Measurements from ENCODE around the gene GEMIN5.
"Not testable (repeated sequence)": the region's sequence is repeated elsewhere in the genome, so short reads cannot be mapped to it uniquely, and the experiment has no call there.

The GEMIN5 gene, protein sequence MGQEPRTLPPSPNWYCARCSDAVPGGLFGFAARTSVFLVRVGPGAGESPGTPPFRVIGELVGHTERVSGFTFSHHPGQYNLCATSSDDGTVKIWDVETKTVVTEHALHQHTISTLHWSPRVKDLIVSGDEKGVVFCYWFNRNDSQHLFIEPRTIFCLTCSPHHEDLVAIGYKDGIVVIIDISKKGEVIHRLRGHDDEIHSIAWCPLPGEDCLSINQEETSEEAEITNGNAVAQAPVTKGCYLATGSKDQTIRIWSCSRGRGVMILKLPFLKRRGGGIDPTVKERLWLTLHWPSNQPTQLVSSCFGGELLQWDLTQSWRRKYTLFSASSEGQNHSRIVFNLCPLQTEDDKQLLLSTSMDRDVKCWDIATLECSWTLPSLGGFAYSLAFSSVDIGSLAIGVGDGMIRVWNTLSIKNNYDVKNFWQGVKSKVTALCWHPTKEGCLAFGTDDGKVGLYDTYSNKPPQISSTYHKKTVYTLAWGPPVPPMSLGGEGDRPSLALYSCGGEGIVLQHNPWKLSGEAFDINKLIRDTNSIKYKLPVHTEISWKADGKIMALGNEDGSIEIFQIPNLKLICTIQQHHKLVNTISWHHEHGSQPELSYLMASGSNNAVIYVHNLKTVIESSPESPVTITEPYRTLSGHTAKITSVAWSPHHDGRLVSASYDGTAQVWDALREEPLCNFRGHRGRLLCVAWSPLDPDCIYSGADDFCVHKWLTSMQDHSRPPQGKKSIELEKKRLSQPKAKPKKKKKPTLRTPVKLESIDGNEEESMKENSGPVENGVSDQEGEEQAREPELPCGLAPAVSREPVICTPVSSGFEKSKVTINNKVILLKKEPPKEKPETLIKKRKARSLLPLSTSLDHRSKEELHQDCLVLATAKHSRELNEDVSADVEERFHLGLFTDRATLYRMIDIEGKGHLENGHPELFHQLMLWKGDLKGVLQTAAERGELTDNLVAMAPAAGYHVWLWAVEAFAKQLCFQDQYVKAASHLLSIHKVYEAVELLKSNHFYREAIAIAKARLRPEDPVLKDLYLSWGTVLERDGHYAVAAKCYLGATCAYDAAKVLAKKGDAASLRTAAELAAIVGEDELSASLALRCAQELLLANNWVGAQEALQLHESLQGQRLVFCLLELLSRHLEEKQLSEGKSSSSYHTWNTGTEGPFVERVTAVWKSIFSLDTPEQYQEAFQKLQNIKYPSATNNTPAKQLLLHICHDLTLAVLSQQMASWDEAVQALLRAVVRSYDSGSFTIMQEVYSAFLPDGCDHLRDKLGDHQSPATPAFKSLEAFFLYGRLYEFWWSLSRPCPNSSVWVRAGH (N-terminal part only)

GRCh38 chr5:154937718-154938466 is at the start of gene GEMIN5:
GEMIN5 (minus strand) TSS chr5:154938211; CDS start chr5:154938133, 78 bp downstream.
- peak; percentile 96 for DNase-seq (ENCODE audit: low spot score)

- no peak for DNase-seq (ENCODE audit: low spot score)
Observed at GRCh38 chr5:154986151-154986550, 48.1 kb upstream of the GEMIN5 start.

DNA sequence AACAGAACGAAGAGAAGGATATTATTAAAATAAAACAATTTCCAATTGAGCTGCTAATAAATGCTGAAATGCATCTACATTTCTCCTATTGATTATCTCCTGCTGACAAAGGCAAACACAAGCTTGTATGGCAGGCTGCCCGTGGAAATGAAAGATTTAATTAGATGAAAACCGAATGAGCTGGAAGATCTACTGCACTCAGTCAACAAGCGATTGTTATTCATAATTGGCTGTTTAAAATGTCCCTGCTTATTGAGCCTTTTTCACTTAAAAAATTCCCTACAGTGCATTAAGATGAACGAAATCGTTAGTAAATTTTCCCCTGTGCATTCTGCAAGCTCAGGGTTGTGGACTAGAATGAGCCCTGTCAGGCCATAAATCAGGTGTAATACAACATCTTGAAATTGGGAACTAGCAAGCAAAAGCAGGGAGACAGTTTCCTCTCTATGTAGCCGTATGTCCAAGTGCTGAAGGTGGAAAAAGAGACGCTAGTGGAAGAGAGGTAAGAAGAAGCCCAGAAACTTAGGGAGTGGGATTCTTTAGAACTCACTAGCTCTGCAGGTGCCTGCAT is 47.0 kb upstream of the GEMIN5 start:
- no peak for DNase-seq (ENCODE audit: low spot score)

GRCh38 chr5:154978294-154978693 is 40.3 kb upstream of the GEMIN5 start:
- DNase-seq (ENCODE audit: low spot score): not testable (repeated sequence)

DNA sequence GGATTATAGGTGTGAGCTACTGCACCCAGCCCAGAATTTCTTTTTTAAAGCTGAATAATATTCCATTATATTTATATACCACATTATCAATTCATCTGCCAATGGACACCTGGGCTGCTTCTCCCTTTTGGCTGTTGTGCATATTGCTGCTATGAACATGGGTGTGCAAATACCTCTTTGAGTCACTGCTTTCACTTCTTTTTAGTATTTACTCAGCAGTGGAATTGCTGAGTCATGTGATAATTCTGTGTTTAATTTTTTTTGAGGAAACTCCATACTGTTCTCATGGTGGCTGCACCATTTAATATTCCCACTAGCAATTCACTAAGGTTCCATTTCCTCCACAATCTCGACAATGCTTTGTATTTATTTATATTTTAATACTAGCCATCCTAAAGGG is 39.4 kb upstream of the GEMIN5 start:
- DNase-seq (ENCODE audit: low spot score): no peak

GRCh38 chr5:154976082-154976481 is 38.1 kb upstream of the GEMIN5 start:
- not testable (repeated sequence) for DNase-seq (ENCODE audit: low spot score)

DNA sequence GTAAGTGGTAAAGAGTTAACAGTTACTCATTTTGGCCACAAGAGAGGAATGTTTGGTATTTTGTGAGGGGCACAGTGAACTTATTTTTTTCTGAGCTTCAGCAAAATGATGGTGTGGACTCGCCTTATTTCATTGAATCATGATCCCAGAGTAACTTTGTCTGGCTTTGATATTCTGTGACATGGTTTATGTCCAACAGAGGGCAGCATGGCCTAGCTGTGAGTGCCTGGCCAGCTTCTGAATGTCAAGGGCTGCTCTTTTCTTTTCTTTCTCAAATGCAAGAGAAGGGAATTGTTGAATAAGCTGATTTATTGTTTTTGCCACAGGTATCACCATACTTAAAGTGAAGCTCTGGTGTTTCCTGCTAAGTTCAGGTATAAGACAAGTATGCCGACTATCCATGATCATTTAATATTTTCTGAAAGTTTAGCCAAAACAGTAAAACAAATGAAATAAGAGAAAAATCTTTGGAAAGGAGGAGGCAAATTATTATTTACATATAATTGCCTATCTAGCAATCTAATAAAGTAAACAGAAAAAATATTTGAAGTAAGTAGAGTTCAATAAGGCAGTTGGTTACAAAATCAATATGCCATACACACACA is 34.6 kb upstream of the GEMIN5 start:
- DNase-seq (ENCODE audit: low spot score): peak; percentile 52

GRCh38 chr5:154971501-154971900 is 33.5 kb upstream of the GEMIN5 start:
- no peak for DNase-seq (ENCODE audit: low spot score)

- DNase-seq (ENCODE audit: low spot score): no peak
Observed at GRCh38 chr5:154970759-154971158, 32.7 kb upstream of the GEMIN5 start.

DNA sequence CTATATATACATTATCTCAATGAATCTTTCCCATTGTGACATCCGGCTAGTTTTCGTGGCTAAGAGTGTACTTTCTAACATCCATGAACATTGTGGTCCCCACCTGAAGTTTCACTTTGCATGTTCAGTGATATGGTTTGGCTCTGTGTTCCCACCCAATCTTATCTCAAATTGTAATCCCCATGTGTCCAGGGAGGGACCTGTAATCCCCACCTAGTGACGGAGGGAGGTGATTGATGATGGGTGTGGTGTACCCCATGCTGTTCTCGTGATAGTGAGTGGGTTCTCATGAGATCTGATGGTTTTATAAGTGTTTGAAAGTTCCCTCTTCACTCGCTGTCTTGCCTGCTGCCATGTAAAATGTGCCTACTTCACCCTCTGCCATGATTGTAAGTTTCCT is 30.9 kb upstream of the GEMIN5 start:
- DNase-seq (ENCODE audit: low spot score): no peak

GRCh38 chr5:154967421-154968024 is 29.5 kb upstream of the GEMIN5 start:
- DNase-seq (ENCODE audit: low spot score): peak; percentile 49

- DNase-seq (ENCODE audit: low spot score): no peak
Observed at GRCh38 chr5:154966874-154967273, 28.9 kb upstream of the GEMIN5 start.

- no peak for DNase-seq (ENCODE audit: low spot score)
Observed at GRCh38 chr5:154966081-154966841, 28.2 kb upstream of the GEMIN5 start.

DNA sequence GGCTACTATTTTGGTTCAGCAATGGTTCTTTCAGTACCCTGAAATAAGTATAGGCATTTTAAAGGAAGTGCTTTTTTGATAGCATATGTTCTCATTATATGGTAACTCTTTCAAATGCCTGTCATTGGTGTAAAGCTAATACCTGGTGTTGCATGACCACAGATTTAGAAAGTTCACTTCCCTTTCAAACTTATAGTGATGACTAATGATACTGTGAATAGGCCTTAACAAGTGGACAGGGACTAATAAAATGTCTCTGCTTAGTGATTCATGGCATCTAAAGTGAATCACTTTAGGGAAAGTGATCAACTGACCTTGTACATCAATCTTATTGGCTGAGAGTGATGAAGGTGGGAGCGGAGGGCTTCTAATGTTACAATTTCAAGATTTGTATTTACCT is 24.5 kb upstream of the GEMIN5 start:
- no peak for DNase-seq (ENCODE audit: low spot score)

GRCh38 chr5:154956712-154957111 is 18.7 kb upstream of the GEMIN5 start:
- DNase-seq (ENCODE audit: low spot score): no peak

DNA sequence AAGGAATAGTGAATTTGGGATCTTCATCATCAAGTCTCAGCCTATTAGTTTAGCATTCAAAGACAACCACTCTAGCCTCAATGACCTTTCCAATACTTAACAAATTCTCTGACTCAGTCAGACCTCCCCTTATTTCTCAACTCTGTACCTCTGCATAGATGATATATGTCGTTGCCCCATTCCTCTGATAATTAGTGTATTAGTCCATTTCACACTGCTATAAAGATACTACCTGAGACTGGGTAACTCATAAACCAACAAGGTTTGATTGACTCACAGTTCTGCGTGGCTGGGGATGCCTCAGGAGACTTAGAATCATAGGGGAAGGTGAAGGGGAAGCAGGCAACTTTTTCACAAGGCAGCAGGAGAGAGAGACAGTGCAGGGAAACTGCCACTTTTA is 11.8 kb upstream of the GEMIN5 start:
- DNase-seq (ENCODE audit: low spot score): no peak

DNA sequence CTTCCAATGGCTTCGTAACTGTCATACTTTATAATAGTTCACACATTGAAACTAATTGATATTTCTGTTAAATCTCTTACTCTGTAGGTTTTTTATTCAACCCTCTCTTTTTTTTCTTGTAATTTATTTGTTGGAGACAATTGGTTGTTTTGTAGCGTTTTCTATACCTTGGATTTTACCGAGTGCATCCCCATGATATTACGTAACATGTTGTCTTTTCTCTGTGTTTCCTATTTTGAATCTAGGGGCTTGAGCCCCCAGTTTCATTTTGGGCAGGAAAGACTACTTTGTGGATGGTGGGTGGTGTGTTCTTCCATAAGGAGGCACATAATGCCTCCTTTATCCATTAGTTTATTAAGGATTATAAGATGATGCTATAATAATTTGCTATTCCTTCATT is 10.3 kb upstream of the GEMIN5 start:
- no peak for DNase-seq (ENCODE audit: low spot score)

DNA sequence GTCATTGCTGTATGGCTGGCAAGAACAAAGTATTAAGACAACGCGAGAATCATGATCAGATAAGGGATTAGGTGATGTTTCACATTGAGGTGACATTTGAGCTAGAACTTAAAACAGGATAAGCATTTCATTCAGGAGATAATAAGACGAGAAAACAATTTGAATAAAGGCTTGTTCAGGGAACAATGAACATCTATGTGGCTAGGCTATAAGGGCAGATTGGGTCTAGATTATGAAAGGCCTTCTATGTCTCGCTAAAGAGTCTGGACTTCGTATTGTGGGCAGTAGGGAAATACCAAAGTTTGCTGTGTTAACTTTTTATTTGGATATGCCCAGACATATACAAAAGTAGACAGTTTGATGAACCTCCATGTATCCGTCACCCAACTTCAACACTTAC is 9.8 kb upstream of the GEMIN5 start:
- no peak for DNase-seq (ENCODE audit: low spot score)

DNA sequence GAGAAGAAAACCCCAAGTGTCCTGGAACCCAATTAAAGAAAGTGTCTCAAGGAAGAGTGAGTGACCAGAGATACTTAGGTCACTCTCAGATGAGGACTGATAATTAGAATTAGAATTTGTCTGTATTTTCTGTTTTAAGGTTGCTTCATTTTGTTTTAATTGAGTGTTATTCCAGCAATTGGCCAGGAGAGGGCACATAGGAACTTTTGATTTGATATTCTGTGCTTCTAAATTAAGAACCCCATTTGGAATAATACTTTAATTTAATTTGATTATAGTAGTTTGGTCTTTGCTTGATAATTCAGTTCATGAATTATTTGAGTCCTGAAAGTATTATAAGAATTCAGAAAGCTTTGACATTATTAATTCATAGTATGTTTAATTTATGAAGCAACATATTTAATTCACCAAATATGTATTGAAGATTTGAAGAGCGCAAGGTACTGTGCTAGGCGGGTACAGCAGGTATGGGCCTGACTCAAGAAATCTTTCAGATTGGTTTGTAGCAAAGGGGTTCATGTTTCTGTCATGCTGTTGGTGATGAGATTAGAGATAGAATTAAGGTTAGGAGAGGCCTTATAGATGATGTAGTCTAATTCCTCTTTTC is 7.8 kb upstream of the GEMIN5 start:
- peak; percentile 23 for DNase-seq (ENCODE audit: low spot score)
